PC-3 (cell line): ENCODE results near the gene NNAT.

Experiments
- EZH2 ChIP-seq: fragments of 300-600 bp; sonication (generic); IDR thresholded peaks from one replicate; pipeline ENCODE4 v1.6.1; 2017; ENCODE audit warnings: antibody characterized with exemption, mild to moderate bottlenecking, low read length; ENCODE audit not compliant: unreplicated experiment
- EZH2phosphoT487 ChIP-seq: fragments of 300-600 bp; sonication (generic); IDR thresholded peaks from 2 replicates; pipeline ENCODE4 v1.6.1; 2018; ENCODE audit warnings: mild to moderate bottlenecking, antibody characterized with exemption, low read length, borderline replicate concordance
- TF ChIP-seq, protein P1 (sequence below): fragments of 300-600 bp; sonication (generic); conservative IDR thresholded peaks from 2 replicates; pipeline ENCODE4 v1.5.1; 2017; ENCODE audit warnings: antibody characterized with exemption, low read depth, mild to moderate bottlenecking, low read length

- TF ChIP-seq, protein P1, sequence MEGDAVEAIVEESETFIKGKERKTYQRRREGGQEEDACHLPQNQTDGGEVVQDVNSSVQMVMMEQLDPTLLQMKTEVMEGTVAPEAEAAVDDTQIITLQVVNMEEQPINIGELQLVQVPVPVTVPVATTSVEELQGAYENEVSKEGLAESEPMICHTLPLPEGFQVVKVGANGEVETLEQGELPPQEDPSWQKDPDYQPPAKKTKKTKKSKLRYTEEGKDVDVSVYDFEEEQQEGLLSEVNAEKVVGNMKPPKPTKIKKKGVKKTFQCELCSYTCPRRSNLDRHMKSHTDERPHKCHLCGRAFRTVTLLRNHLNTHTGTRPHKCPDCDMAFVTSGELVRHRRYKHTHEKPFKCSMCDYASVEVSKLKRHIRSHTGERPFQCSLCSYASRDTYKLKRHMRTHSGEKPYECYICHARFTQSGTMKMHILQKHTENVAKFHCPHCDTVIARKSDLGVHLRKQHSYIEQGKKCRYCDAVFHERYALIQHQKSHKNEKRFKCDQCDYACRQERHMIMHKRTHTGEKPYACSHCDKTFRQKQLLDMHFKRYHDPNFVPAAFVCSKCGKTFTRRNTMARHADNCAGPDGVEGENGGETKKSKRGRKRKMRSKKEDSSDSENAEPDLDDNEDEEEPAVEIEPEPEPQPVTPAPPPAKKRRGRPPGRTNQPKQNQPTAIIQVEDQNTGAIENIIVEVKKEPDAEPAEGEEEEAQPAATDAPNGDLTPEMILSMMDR: no peak
- TF ChIP-seq EZH2 (no peak), EZH2phosphoT487 (no peak)
These were observed 14.5 kb downstream of the NNAT start for GRCh38 chr20:37535443-37536132.
